Measurements from ENCODE around the gene BCAP31.
"Not testable (repeated sequence)": the region's sequence is repeated elsewhere in the genome, so short reads cannot be mapped to it uniquely, and the experiment has no call there.

BCAP31 gene

DNA sequence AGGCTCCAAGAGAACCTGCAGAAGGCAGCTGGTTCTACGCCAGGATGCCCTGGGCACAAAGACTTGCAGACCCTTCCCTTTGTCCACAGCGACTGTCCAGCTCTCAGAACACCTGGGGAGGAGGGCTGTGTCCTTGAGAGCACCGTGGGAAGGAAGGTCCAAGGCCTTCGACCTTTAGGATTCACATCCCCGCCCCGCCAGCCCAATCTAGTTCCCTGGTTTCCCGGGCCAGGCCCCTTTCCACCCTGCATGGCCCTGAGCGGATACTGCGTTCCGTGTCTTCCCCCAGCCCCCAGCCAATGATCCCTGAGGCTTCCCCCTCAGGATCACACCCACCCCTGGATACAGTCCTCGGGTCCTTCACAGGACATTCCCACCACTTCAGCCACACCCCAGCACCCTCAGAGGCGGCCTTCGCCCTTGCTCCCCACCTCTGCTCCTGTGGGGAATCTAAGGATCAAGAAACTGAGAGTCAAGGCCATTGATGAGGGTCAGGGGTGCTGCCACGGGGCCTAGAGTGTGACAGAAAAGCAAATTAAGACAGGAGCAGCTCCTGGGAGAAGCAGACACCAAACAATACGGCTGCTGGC, 9.6 kb upstream of the BCAP31 start:
- no peak for DNase-seq

DNA sequence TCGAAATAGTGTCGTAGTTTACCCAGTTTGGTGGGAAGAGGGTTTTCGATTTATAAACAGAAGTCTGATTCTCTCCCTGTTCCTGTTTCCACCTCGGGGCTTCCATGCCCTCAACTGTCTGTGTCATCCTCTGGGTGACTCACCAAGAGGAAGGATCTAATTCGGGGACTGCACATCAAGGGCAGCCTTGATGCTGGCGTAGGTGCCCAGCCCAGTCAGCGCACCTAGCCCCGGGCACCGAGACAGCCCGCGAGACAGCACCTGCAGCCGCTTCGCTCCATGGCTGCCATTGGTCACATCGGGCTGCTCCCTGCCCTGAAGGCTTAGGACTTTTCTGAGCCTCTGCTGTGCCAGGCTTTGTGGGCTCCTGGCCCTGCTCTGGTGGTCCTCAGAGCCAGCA, 8.2 kb upstream of the BCAP31 start:
- DNase-seq = no peak

DNA sequence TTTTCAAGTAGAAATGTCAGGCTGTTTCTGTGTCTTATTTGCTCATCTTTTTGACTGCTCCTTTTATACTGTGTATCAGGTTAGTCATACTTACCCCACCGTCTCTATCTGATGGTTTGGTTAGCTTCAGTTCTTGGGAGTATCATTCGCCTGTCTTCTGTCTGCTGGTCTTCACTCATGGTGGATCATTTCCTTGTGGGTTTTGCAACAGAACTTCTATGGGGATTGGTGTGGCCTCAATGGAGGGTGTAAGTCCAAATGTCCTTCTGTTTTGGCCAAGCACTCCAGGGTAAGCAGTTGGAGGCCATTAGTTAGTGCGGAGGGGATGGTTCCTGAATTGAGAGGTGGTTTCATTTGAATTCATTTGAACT, 7.6 kb upstream of the BCAP31 start:
- DNase-seq = no peak

DNA sequence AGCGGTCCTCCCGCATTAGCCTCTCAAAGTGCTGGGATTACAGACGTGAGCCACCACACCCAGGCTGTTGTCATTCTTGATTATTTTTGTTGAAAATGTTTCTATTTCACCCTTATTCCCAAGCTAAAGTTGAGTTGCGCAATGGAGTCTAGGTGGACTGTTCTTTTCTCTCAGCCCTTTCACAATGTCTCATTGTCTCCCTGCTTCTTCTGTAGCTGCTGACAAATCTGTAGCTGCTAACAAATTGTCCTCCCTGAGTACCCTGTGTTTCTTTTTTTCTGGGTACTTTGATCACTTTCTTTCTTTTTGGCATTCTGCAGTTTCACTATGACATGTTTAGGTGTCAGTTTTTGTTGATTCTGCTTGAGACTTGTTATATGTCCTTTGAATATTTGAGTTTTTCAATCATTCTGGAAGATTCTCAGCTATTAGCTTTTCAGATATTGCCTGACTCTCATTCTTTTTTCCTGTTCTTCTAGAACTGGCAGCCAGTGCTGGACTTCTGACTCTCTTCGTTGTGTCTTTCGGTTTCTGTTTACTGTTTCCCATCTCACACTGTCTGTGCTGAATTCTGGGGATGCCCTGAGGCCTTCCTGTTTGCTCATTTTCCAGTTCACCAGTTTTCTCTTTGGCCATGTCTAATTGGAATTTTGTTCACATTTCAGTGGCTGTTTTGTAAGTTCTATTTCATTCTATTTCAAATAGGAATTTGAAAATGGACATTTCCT, 7.1 kb upstream of the BCAP31 start:
- DNase-seq = no peak

DNA sequence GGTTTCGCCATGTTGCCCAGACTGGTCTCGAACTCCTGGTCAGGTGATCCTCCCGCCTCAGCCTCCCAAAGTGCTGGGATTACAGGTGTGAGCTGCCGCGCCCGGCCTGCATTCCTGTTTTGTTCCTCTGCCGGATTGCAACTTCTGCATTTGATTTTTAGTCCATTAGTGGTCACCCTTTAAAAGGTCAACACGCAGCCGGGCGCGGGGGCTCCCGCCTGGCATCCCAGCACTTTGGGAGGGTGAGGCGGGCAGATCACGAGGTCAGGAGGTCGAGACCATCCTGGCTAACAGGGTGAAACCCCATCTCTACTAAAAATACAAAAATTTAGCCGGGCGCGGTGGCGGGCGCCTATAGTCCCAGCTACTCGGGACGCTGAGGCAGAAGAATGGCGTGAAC, 5.9 kb upstream of the BCAP31 start:
- not testable (repeated sequence) for DNase-seq

DNA sequence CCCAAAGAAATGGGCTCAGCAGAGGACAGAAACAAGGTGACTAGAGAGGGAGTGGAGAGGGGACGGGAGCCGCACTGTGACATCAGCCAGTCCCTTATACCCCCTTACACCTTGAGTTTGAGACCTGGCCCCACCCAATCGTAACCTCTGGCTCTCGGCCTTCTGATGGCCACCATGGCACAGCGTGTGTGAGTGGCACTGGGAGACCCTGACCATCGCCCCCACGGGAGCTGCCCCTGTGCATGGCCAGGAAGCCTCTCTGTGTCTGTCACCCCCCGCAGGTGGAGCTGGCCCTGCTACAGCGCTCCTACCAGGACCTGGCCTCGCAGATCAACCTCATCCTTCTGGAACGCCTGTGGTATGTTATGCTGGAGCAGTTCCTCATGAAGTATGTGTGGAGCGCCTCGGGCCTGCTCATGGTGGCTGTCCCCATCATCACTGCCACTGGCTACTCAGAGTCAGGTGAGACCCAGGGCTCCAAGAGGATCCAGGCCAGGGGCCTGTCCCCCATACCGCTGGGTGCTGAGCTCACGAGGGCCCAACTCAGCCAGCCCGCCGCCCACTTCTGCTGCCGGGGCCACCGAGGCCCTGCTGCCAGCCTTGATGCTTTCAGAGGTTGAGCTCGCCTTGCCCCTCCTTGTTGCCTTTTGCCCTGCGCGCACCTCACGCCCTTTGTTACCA, 4.9 kb upstream of the BCAP31 start:
- no peak for DNase-seq

DNA sequence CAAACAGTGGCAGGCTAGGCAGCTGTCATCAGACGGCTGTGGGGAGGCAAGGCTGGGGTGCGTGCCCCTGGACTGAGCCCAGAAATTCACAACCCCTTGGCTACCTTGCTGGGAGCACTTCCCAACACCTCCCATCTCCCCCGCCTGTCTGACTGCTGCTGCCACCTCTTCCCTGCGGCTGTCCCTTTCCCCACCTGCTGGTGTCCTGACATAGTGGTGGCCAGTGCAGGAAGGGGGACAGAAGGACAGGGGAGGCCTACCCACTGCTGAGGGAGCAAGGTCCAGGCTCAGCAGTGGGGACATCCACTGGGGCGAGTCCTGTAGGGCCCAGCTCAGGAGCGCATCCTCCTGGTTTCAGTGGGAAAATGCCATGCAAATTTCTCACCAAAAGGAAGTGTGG, 3.9 kb upstream of the BCAP31 start:
- no peak for DNase-seq

DNA sequence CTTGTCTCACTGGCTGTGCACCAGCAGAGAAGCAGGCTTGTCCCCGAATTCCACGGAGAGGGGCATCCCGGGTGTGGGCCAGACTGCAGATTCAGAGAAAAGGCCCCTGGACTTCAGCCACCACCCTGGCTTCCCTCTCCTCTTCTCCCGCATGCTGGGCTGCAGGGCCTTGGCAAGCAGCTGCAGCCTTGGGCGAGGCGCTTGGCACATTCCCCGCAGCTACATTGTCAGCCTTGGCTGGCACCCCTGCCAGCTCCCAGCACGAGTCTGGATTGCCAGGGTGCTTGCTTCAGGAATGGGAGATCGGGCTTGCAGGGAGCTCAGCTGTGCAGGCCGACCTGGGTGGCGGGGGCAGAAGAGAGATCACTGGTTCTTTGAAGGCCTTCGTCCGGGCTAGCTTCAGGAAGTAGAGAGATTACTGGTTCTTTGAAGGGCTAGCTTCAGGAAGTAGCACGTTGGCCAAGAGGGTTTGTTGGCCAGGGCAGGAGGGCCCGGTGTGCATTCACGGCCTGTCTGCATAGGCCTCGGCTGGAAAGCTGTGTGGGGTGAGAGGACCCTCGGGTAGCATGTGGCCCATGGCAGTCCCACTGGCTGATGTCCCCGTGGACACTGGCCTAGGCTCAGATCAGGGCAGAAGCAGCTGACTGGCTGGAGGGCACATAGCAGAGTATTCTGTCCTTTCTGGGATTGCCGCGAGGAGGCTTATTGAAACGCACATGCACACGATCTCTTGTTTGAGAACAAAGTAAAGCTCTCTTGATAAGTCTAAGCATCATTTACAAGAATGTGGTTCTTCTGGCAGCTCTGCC, 3.1 kb upstream of the BCAP31 start:
- peak; percentile 62 for DNase-seq

DNA sequence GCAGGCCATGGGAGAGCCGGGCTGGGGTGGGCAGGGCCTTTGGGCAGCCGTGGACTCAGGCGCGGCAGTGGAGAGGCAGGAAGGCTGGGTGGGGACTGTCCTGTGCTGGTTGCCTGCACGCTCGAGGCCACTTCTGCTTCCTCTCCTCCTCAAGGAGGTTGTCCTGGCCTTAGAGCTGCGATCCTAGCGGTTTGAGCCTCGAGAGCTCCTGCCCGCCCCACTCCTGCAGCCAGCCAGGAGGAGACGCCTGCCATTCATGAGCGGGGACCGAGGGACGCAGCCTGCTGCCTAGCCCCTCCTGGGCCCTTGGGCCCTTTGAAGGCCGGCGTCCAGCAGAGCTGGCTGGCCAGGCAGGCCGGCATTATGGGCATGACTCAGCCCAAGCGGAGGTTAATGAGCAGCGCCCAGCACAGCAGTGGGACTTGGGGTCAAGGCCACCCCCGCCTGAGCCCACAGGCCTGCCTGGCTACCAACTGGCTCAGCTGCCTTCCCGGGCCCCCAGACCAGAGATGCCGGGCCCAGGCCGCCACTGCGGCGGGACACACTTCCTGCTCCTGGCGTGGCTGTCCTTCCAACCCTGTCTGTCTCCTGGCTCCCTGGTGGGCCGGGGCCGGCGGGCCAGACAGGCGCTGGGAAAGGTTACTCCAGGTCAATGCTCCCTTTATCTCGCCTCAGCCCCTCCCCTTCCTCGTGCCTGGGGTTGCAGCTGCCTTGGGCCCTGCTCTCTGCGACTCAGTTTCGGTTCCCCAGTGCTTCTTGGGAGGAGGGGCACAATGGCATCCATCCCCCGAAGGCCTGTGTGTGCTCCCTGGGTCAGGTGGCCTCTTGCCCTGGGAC, 2.3 kb upstream of the BCAP31 start:
- peak; percentile 57 for DNase-seq

DNA sequence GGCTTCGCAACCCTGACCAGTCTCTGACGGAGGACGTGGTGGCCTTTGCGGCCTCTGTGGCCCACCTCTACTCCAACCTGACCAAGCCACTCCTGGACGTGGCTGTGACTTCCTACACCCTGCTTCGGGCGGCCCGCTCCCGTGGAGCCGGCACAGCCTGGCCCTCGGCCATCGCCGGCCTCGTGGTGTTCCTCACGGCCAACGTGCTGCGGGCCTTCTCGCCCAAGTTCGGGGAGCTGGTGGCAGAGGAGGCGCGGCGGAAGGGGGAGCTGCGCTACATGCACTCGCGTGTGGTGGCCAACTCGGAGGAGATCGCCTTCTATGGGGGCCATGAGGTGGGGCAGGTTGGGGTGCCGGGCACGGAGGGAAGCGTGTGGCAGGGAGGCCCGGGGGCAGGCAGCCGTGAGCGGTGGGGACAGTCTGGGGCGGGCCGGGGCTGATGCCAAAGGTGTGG, 1.7 kb upstream of the BCAP31 start:
- no peak for DNase-seq

DNA sequence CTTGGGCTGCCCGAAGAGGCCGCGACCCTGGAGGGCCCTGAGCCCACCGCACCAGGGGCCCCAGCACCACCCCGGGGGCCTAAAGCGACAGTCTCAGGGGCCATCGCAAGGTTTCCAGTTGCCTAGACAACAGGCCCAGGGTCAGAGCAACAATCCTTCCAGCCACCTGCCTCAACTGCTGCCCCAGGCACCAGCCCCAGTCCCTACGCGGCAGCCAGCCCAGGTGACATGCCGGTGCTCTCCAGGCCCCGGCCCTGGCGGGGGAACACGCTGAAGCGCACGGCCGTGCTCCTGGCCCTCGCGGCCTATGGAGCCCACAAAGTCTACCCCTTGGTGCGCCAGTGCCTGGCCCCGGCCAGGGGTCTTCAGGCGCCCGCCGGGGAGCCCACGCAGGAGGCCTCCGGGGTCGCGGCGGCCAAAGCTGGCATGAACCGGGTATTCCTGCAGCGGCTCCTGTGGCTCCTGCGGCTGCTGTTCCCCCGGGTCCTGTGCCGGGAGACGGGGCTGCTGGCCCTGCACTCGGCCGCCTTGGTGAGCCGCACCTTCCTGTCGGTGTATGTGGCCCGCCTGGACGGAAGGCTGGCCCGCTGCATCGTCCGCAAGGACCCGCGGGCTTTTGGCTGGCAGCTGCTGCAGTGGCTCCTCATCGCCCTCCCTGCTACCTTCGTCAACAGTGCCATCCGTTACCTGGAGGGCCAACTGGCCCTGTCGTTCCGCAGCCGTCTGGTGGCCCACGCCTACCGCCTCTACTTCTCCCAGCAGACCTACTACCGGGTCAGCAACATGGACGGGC, 1.0 kb upstream of the BCAP31 start:
- DNase-seq = no peak

DNA sequence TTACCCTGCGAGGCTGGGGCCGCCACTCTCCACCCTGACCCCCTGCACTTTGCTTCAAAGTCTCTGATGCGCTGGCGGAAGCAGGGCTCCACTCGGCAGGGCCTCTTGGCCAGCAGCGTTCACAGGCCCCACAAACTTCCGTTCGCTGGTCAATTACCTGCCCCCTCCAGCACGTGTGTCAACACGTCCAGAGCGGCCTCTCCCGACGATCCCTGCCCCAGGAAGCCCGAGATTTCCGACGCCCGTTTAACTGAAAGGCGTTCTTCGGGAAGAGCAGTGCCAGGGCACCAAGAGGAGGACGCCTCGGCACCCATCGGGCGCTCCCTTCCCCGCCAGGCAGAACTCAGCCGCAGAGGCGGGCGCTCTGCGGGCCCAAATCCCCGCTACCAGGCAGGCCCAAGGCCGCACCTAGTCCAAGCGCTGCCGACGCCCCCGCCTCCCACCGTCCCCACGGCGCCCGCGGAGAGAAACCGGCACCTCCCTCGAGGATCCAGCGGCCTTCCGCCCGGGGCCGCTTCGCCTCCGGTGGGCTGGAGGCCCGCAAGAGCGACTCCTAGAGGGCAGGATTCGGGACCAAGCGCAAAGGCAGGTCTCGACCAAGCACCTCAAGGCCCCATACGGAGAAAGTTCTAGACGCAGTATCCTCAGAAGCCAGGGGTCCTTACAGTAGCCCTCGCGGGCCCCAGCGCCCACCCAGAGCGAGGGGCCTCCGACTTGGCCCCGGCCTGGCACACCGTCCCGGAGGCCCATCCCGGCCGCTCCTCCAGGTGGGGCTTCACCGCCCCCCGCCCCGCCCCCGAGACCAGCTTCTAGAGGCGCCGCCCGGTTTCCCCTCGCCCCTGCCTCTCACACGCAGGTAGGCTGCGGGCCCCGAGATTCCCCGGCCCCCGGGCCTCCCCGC, 586 bp downstream of the BCAP31 start:
- peak; percentile 65 for DNase-seq

DNA sequence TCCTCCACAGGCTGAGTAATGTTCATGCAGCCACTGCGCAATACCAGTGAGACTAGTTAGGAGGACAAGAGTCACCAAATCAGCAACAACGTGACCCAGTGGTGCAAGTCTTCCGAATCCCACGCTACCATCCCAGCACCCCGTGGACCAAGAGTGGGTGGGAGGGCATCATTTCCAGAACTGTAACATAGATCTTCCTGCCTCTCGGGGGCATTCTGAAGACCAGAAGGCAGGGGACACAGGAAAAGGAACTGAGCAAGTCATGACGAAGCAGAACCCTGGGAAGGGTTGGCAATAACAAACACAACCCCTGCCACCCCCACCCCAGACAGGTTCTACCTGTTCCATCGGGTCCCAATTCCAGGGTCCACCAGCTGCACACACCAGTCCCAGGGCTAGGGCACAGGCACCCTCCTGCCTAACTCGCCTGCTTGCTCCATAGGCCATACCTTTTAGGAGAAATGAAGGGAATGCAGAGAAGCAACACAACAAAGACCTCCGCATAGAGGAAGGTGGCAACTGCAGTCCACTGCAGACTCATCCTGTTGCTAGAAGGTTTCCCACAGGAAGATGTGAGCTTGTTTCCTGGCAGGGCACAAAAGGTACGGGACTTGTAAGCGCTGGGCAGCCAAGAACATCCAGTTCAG, 1.4 kb downstream of the BCAP31 start:
- DNase-seq = no peak

DNA sequence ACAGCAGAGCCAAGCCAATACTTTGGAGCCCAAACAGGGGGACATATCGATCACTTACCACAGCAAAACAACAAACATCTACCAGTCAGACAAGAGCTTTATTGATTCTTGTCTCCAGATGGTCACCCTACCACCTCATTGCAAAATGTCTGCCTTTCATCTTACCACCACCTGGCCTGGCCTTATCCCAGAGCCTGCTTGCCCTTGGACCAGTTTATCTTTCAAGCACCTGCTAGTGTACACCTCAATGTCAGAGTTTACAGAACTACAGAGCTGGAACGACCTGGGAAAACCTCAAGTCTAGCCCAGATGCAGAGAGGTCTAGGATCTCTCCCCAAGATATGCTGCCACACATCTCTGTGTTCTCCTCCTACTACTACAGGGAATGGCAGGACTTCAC, 4.5 kb downstream of the BCAP31 start:
- no peak for DNase-seq

DNA sequence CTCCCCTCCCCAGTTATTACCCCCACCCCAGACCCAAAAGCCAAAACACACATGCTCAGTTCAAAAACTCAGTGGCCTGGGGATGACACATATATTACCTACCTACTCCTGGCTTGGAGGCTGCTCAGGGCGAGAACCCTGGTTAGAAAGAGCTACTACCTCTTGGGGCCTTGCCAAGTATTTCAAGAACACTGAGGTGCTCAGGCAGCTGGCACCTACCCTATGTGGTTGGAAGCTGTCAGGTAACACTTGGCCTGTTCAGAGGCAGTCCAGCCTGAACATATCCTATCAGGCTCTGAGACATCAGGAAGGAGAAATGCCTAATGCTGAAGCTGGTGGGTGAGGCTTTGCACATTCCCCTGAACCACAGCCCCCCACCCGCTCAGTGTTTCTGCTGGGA, 4.9 kb downstream of the BCAP31 start:
- peak; percentile 8 for DNase-seq

DNA sequence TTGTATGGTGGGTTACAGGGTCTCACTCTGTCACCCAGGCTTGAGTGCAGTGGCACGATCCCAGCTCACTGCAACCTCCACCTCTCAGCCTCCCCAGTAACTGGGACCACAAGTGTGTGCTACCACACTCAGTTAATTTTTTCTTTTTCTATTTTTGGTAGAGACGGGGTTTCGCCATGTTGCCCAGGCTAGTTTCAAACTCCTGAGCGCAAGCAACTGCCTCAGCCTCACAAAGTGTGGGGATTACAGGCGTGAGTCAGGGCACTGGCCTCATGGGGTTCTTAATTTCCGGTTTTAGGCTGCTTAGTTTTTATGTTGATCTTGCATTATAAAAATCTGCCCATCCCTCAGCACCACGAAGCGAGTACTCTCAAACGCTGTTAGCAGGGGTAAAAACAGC, 6.7 kb downstream of the BCAP31 start:
- DNase-seq = no peak

DNA sequence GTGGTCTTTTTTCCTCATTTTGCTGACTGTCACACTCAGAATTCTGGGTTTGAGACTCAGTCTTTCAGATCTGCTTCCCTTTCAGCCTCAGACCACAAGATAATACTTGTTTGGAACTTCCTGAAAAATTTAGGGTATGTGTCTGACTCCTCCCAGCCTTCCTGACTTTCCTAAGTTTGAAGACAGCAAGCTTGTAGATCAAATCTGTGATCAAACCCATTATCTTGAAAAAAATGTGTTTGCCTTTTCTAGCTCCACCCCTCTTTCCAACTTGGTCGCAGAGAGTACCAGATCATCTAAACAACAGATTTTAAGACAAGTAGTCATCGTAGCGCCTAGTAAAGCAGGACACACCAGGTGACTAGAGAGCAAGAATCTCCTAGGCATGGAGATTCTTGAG, 9.9 kb downstream of the BCAP31 start:
- no peak for DNase-seq

DNA sequence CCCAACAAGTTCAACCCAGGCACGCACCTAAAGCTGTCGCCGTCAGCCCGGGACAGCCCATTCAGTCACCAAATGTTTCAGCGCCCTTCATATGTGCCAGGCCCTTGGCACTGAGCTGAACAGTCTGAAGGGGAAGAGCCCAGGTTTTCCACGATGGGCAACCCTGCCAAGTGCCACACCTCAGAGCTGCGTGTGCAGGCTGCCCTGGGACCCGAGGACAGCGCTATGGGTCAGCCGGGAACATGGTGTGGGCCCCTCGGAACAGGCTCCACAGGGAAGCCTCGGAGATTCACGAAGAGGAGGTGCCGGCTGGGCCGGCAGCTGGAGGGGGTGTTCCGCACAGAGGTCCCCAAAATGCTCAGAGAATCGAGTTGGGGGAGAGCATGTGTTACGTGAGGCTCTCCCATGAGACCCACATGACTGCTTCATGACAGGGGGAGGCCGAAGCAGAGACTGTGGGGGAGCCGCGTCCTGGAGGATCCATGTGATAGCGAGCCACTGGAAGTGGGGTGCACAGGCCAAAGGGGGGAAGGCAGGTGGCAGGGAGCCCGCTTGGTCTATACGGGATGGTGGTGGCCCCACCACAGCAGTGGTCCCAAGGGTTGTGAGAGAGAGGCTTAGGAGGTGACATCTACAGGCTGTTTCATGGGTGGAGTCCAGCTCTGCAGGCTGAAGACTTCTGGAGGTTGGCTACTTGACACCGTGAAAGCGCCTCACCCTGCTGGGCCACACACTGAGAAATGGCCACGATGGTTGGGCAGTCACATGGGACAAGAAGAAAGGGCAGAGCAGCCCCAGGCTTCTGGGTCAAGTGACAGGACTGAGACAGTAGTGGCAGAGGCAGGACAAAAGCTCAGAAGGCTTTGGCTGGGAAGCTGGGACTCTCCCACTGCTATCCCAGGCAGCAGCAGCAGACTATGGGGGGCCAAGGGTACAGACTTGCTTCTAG, 14.2 kb downstream of the BCAP31 start:
- no peak for DNase-seq

DNA sequence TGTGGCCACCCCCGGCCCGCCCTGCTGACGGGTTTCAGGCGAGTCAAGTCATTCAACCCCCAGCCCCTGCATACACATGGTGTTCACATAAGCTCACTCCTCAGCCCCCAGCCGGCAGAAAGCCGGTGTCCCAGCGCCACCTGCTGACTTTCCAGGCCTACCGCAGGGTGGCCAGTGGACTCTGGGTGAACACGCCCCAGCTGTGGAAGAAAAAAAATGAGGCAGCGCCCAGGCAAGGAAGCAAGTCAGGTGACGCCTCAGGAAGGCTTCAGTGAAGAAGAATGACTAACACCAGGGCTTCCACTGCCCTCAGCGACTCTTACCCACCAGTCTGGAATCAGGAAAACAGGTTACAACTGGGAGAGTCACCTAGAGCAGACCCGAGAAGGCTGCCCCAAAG, 15.8 kb downstream of the BCAP31 start:
- DNase-seq = peak; percentile 29

Measured in NCI-H1105 treated with DMSO at 0.1 percent for 48 hours (cell line).